A549 (cell line): ENCODE results near the gene NSD2. TPM values are rescaled to one million over a fixed set of nuclear protein-coding genes. Genes with fewer than 3 reads are reported as not detected.

Source experiments
- ATAC-seq, 2 experiments: fragments of 200-7000 bp in 1 of 2; fragments of >200 bp in 1 of 2; cut with Nextera tagmentation in 1 of 2; cut with Tn5 transposase in 1 of 2; 3 replicates each; pipeline versions ENCODE4 v1.8.0 to v1.9.1; 2018 to 2020; ENCODE audit warnings: mild to moderate bottlenecking in 1 of 2, moderate library complexity in 1 of 2
- CTCF ChIA-PET: fragments of 300-600 bp; sonication (Branson Sonifier 250); formaldehyde crosslinking; extraction: SDS; loops from one replicate; lab custom pipeline; 2021; ENCODE audit warnings: antibody characterized with exemption, inconsistent platforms; lab: Yijun Ruan, JAX
- POLR2A ChIA-PET: fragments of 350-600 bp; formaldehyde crosslinking; extraction: SDS; loops from one replicate; lab custom pipeline; 2021; ENCODE audit warnings: antibody characterized with exemption, inconsistent platforms; lab: Yijun Ruan, JAX
- DNase-seq, 2 experiments: peaks; one replicate each; pipeline versions ENCODE4 v3.0.0 to v3.0.0-alpha.2; 2011 to 2016; ENCODE audit warnings: low read depth in 1 of 2, low spot score in 1 of 2
- FAIRE-seq: peaks from 2 replicates; lab custom pipeline; 2011; peaks lifted over from hg19 to GRCh38; lab: Jason Lieb, UNC
- H3K27ac ChIP-seq, 2 experiments: fragments of >200 bp; sonication (Bioruptor Twin); formaldehyde crosslinking; 3 replicates each; pipeline ENCODE4 v1.5.1; 2016 to 2017
- H3K4me1 ChIP-seq: fragments of >200 bp; sonication (Bioruptor Twin); formaldehyde crosslinking; 3 replicates; pipeline ENCODE4 v1.6.1; 2016
- H3K4me2 ChIP-seq: fragments of >200 bp; sonication (Bioruptor Twin); formaldehyde crosslinking; 3 replicates; pipeline ENCODE4 v1.6.1; 2016
- H3K4me3 ChIP-seq: fragments of >200 bp; sonication (Bioruptor Twin); formaldehyde crosslinking; 3 replicates; pipeline ENCODE4 v1.5.1; 2016
- H3K9me3 ChIP-seq: fragments of >200 bp; sonication (Bioruptor Twin); formaldehyde crosslinking; 3 replicates; pipeline ENCODE4 v1.6.1; 2016
- ATOH8 ChIP-seq: fragments of 250-450 bp; sonication (Bioruptor Pico); IDR thresholded peaks from 2 replicates; pipeline ENCODE4 v1.5.0; 2020; ENCODE audit warnings: low read depth, mild to moderate bottlenecking, moderate library complexity
- BCL3 ChIP-seq: fragments of >200 bp; sonication (Bioruptor Twin); formaldehyde crosslinking; IDR thresholded peaks from 3 replicates; pipeline ENCODE4 v1.6.1; 2016
- BHLHE40 ChIP-seq: IDR thresholded peaks from 2 replicates; pipeline ENCODE4 v1.6.1; 2012; ENCODE audit warnings: low read depth, low read length, inconsistent platforms
- CEBPB ChIP-seq, 2 experiments: fragments of >200 bp in 1 of 2; sonication (Bioruptor Twin) in 1 of 2; formaldehyde crosslinking in 1 of 2; IDR thresholded peaks; 2 replicates each; pipeline ENCODE4 v1.6.1; 2012 to 2016
- CTCF ChIP-seq: fragments of >200 bp; sonication (Bioruptor Twin); formaldehyde crosslinking; IDR thresholded peaks from 3 replicates; pipeline ENCODE4 v1.5.1; 2016
- EHF ChIP-seq: fragments of 250-450 bp; sonication (Bioruptor Pico); IDR thresholded peaks from 2 replicates; pipeline ENCODE4 v1.5.0; 2020; ENCODE audit warnings: mild to moderate bottlenecking
- FOSL2 ChIP-seq, 2 experiments: fragments of 450-650 bp in 1 of 2; fragments of >200 bp in 1 of 2; sonication (Bioruptor Twin) in 1 of 2; formaldehyde crosslinking; IDR thresholded peaks; 2 replicates each; pipeline versions ENCODE4 v1.5.0 to v1.6.1; 2016 to 2020; ENCODE audit warnings: mild to moderate bottlenecking in 1 of 2, moderate library complexity in 1 of 2
- MYC ChIP-seq: IDR thresholded peaks from 2 replicates; pipeline ENCODE4 v1.6.1; 2012; ENCODE audit warnings: mild to moderate bottlenecking, inconsistent platforms, low read length, improper control_type of control experiment, borderline replicate concordance
- NPAS2 ChIP-seq: fragments of 250-450 bp; sonication (Bioruptor Pico); IDR thresholded peaks from 2 replicates; pipeline ENCODE4 v1.8.0; 2022; ENCODE audit warnings: mild to moderate bottlenecking, moderate library complexity, borderline replicate concordance
- NR3C1 ChIP-seq: fragments of >200 bp; sonication (Bioruptor Twin); formaldehyde crosslinking; IDR thresholded peaks from 3 replicates; pipeline ENCODE4 v1.6.1; 2017
- PBX3 ChIP-seq: IDR thresholded peaks from 2 replicates; pipeline ENCODE4 v1.6.1; 2012
- POLR2A ChIP-seq: IDR thresholded peaks from 2 replicates; pipeline ENCODE4 v1.6.1; 2012; ENCODE audit warnings: mild to moderate bottlenecking, low read length
- TFCP2L1 ChIP-seq: fragments of 250-450 bp; sonication (Bioruptor Pico); IDR thresholded peaks from 2 replicates; pipeline ENCODE4 v1.5.0; 2021; ENCODE audit warnings: mild to moderate bottlenecking
- ZC3H11A ChIP-seq: fragments of 450-650 bp; IDR thresholded peaks from 2 replicates; pipeline ENCODE4 v1.6.1; 2014; ENCODE audit warnings: antibody characterized with exemption, mild to moderate bottlenecking
- ZNF302 ChIP-seq: fragments of 250-450 bp; sonication (Bioruptor Pico); IDR thresholded peaks from 2 replicates; pipeline ENCODE4 v1.9.0; 2021; ENCODE audit warnings: inconsistent platforms, mild to moderate bottlenecking, moderate library complexity
- WGBS: methylation state at CpG from one replicate; pipeline ENCODE4 v1.1.6; 2017; ENCODE audit errors: missing lambda C conversion rate; 5-methylcytosine and 5-hydroxymethylcytosine counted together
- polyA plus RNA-seq, 4 experiments: library from polyadenylated mRNA; depleted of rRNA in 3 of 4; stranded (reverse); fragments of >200 nt; fragmentation: RNase III in 1 of 4; extraction: RNeasy Plus Mini Kit Qiagen cat#74134 plus additional on column Dnase treatment in 1 of 4; gene quantifications; 2 replicates in 3 of 4; 3 replicates in 1 of 4; pipeline ENCODE4 v1.2.3, GENCODE V29; 2011 to 2017

NSD2 gene
- polyA plus RNA-seq, 2 of the 4 experiments (the other 2 are of a cell fraction): 43.8 to 49.3 TPM

GRCh38 chr4:1991596-1992434 is 120.6 kb downstream of the NSD2 start:
- Histone ChIP-seq H3K27ac (no peak overlapping the region), H3K4me3 (no peak overlapping the region), H3K9me3 (no peaks in the 10 kb centered on the region), H3K4me1 (no peaks in the 10 kb centered on the region), H3K4me2 (no peak overlapping the region)
- no peak for FAIRE-seq
- CTCF ChIA-PET: no interaction called here
- no peak for DNase-seq
- ATAC-seq: no peak; a peak in 2 of 6 replicates
- TF ChIP-seq BCL3: no peak
- no peak for TF ChIP-seq CTCF
- no peak for TF ChIP-seq TFCP2L1 (CRISPR knock-in tag)
- no peak for TF ChIP-seq PBX3
- no peak for TF ChIP-seq POLR2A
- TF ChIP-seq CEBPB (IDR thresholded peaks at IDR 0.05): no peak
- no peak for TF ChIP-seq NR3C1
- no peak for TF ChIP-seq EHF (CRISPR knock-in tag)
- no peak for TF ChIP-seq FOSL2 (IDR thresholded peaks at IDR 0.05)
- TF ChIP-seq FOSL2 (CRISPR knock-in tag; IDR thresholded peaks at IDR 0.05): no peak
- 95% methylated on average over 20 of the region's 37 CpGs for WGBS
- POLR2A ChIA-PET: no interaction called here

GRCh38 chr4:1992468-1993168 is 121.4 kb downstream of the NSD2 start:
- DNase-seq (no peak), FAIRE-seq (no peak), ATAC-seq (no peak; a peak in 2 of 6 replicates)
- Histone ChIP-seq H3K27ac (no peak overlapping the region), H3K9me3 (no peaks in the 10 kb centered on the region), H3K4me3 (no peak overlapping the region), H3K4me2 (no peak overlapping the region), H3K4me1 (no peaks in the 10 kb centered on the region)
- 93% methylated on average over 15 of the region's 45 CpGs for WGBS
- POLR2A ChIA-PET: no interaction called here
- CTCF ChIA-PET: no interaction called here
- no peak for TF ChIP-seq BCL3
- TF ChIP-seq ZC3H11A: no peak
- no peak for TF ChIP-seq MYC
- TF ChIP-seq BHLHE40: no peak
- no peak for TF ChIP-seq EHF (CRISPR knock-in tag)
- TF ChIP-seq ATOH8 (CRISPR knock-in tag): no peak
- TF ChIP-seq NPAS2 (CRISPR knock-in tag): no peak
- TF ChIP-seq ZNF302 (CRISPR knock-in tag): no peak
